Common myeloid progenitor, CD34-positive (primary cell): Measurements from ENCODE around the gene CHURC1.

Experiments
- CTCF ChIA-PET: fragments of 350-600 bp; sonication (Branson Sonifier 250); formaldehyde crosslinking; loops from one replicate; lab custom pipeline; 2021; ENCODE audit warnings: antibody characterized with exemption; lab: Charles Lee
- POLR2A ChIA-PET: fragments of 350-600 bp; sonication (Branson Sonifier 250); formaldehyde crosslinking; loops from one replicate; lab custom pipeline; 2021; ENCODE audit warnings: antibody characterized with exemption; lab: Charles Lee
- DNase-seq, 3 donors: peaks; one replicate each; pipeline versions ENCODE4 v3.0.0 to v3.0.0-alpha.2; 2013
- H3K27ac ChIP-seq, 2 experiments: 1 replicate in 1 of 2; 2 replicates in 1 of 2; pipeline ENCODE4 v1.7.0; 2013; ENCODE audit warnings: inconsistent platforms in 2 of 2, low read length in 2 of 2, mild to moderate bottlenecking in 2 of 2, low read depth in 1 of 2, moderate library complexity in 1 of 2; ENCODE audit not compliant: severe bottlenecking in 2 of 2, insufficient read depth in 1 of 2, poor library complexity in 1 of 2
- H3K27me3 ChIP-seq, 5 experiments: replicated peaks in 2 of 5; 1 replicate in 3 of 5; 2 replicates in 2 of 5; pipeline versions ENCODE4 v1.6.1 to v1.7.0; 2013; ENCODE audit warnings: low read length in 4 of 5, mild to moderate bottlenecking in 2 of 5, moderate library complexity in 2 of 5, inconsistent platforms in 1 of 5; ENCODE audit not compliant: insufficient read depth in 5 of 5, control insufficient read depth in 4 of 5
- H3K36me3 ChIP-seq, 4 experiments: 1 replicate in 2 of 4; 2 replicates in 2 of 4; pipeline versions ENCODE4 v1.6.1 to v1.7.0; 2013; ENCODE audit warnings: low read length in 3 of 4, control low read depth in 1 of 4, mild to moderate bottlenecking in 1 of 4; ENCODE audit not compliant: control insufficient read depth in 4 of 4, insufficient read depth in 4 of 4
- H3K4me1 ChIP-seq, 4 experiments: 1 replicate in 3 of 4; 2 replicates in 1 of 4; pipeline versions ENCODE4 v1.6.1 to v1.7.1; 2013; ENCODE audit warnings: low read length in 3 of 4, mild to moderate bottlenecking in 3 of 4, control low read depth in 1 of 4, inconsistent platforms in 1 of 4, moderate library complexity in 1 of 4; ENCODE audit not compliant: control insufficient read depth in 4 of 4, insufficient read depth in 4 of 4; ENCODE audit errors: control extremely low read depth in 1 of 4
- H3K4me3 ChIP-seq, 7 experiments: 1 replicate in 4 of 7; 2 replicates in 3 of 7; pipeline versions ENCODE4 v1.5.1 to v1.7.0; 2013; ENCODE audit warnings: mild to moderate bottlenecking in 7 of 7, low read length in 6 of 7, moderate library complexity in 6 of 7, inconsistent platforms in 2 of 7, low read depth in 2 of 7, control low read depth in 1 of 7; ENCODE audit not compliant: insufficient read depth in 4 of 7, control insufficient read depth in 1 of 7; ENCODE audit errors: extremely low read depth in 1 of 7
- H3K9me3 ChIP-seq, 5 experiments: 1 replicate in 4 of 5; 2 replicates in 1 of 5; pipeline versions ENCODE4 v1.6.1 to v1.7.1; 2013; ENCODE audit warnings: low read length in 4 of 5, mild to moderate bottlenecking in 2 of 5, inconsistent platforms in 1 of 5, low read depth in 1 of 5, moderate library complexity in 1 of 5; ENCODE audit not compliant: control insufficient read depth in 4 of 5, insufficient read depth in 2 of 5; ENCODE audit errors: control extremely low read depth in 1 of 5
- whole genome bisulfite sequencing: methylation state at CpG from one replicate; pipeline ENCODE4 v1.1.5; 2013; ENCODE audit not compliant: insufficient coverage; 5-methylcytosine and 5-hydroxymethylcytosine counted together

Gene CHURC1

GRCh38 chr14:64968167-64968566 is 53.9 kb downstream of the CHURC1 start:
- no peak for DNase-seq
- no peak overlapping the region for H3K27ac ChIP-seq
- H3K27me3 ChIP-seq = peaks cover 0 to 9% (median 0%) of the 10 kb centered on the region in 5 experiments
- 94% methylated on average over 6 of the region's 7 CpGs for WGBS
- H3K4me3 ChIP-seq = no peak overlapping the region
- no peaks in the 10 kb centered on the region for H3K9me3 ChIP-seq
- ChIA-PET POLR2A (no interaction called here), CTCF (interaction anchor here (0.9 to 3.0 kb wide), 3 partner anchors 14 to 24 kb away, joined by 3 to 16 read pairs (median 3); no protein-coding TSS in a partner anchor)
- H3K36me3 ChIP-seq = no peaks in the 10 kb centered on the region
- H3K4me1 ChIP-seq = peaks cover 0 to 35% (median 27%) of the 10 kb centered on the region in 4 experiments

- no peak overlapping the region for H3K4me3 ChIP-seq
- no peak overlapping the region for H3K27ac ChIP-seq
- H3K36me3 ChIP-seq = no peaks in the 10 kb centered on the region
- ChIA-PET CTCF (interaction anchor here (0.9 to 3.0 kb wide), 3 partner anchors 13 to 24 kb away, joined by 3 to 16 read pairs (median 3); no protein-coding TSS in a partner anchor), POLR2A (no interaction called here)
- H3K9me3 ChIP-seq = no peaks in the 10 kb centered on the region
- peaks cover 0 to 35% (median 27%) of the 10 kb centered on the region in 4 experiments for H3K4me1 ChIP-seq
- 69% methylated on average over 6 of the region's 6 CpGs for WGBS
- DNase-seq = no peak
- H3K27me3 ChIP-seq = peaks cover 0 to 9% (median 0%) of the 10 kb centered on the region in 5 experiments
Measured at GRCh38 chr14:64968651-64969050, 54.4 kb downstream of the CHURC1 start.

GRCh38 chr14:64970041-64970440 is 55.8 kb downstream of the CHURC1 start:
- WGBS = 6% methylated on average over 3 of the region's 3 CpGs
- Histone ChIP-seq H3K27ac (no peak overlapping the region), H3K4me1 (peaks cover 0 to 35% (median 27%) of the 10 kb centered on the region in 4 experiments), H3K9me3 (no peaks in the 10 kb centered on the region), H3K4me3 (no peak overlapping the region), H3K36me3 (no peaks in the 10 kb centered on the region), H3K27me3 (peaks cover 0 to 9% (median 0%) of the 10 kb centered on the region in 5 experiments)
- no peak for DNase-seq
- ChIA-PET POLR2A (no interaction called here), CTCF (interaction anchor here (0.9 to 3.0 kb wide), 10 partner anchors 8 to 157 kb away, joined by 3 to 16 read pairs (median 3); partner anchors contain the start of gene FNTB)

GRCh38 chr14:64970776-64971477 is 56.7 kb downstream of the CHURC1 start:
- Histone ChIP-seq H3K27me3 (peaks cover 0 to 9% (median 0%) of the 10 kb centered on the region in 5 experiments), H3K27ac (no peak overlapping the region), H3K36me3 (no peaks in the 10 kb centered on the region), H3K9me3 (no peaks in the 10 kb centered on the region), H3K4me1 (peaks cover 0 to 35% (median 27%) of the 10 kb centered on the region in 4 experiments), H3K4me3 (peak overlapping the region in 4 of 7 experiments; percentile 67 to 80 (median 71))
- WGBS = 74% methylated on average over 8 of the region's 8 CpGs
- POLR2A ChIA-PET = no interaction called here
- no peak for DNase-seq
- CTCF ChIA-PET = interaction anchor here (1.0 to 3.0 kb wide), 9 partner anchors 9 to 158 kb away, joined by 3 to 16 read pairs (median 3); partner anchors contain the start of gene FNTB

- ChIA-PET POLR2A (no interaction called here), CTCF (no interaction called here)
- Histone ChIP-seq H3K4me1 (peaks cover 0 to 35% (median 27%) of the 10 kb centered on the region in 4 experiments), H3K9me3 (no peaks in the 10 kb centered on the region), H3K4me3 (peak overlapping the region; percentile 37 to 80 (median 67)), H3K36me3 (no peaks in the 10 kb centered on the region), H3K27ac (no peak overlapping the region), H3K27me3 (peaks cover 0 to 9% (median 0%) of the 10 kb centered on the region in 5 experiments)
- 0% methylated on average over 6 of the region's 31 CpGs for WGBS
- peak in 2 of 3 donors; percentile 18 to 40 for DNase-seq
Measured at GRCh38 chr14:64971491-64971942, 57.3 kb downstream of the CHURC1 start.

GRCh38 chr14:64971943-64972791 is 57.9 kb downstream of the CHURC1 start, which contains the start of gene RAB15:
Gene RAB15 (minus strand): TSS chr14:64972336. CDS start chr14:64972076, 260 bp downstream.
- ChIA-PET POLR2A (no interaction called here), CTCF (interaction anchor here (1.4 kb wide), 1 partner anchor 11 kb away, joined by 3 read pairs; no protein-coding TSS in a partner anchor)
- no peak within 1 kb of the TSS for H3K27ac ChIP-seq
- no peaks in the 10 kb centered on the region for H3K36me3 ChIP-seq
- under 1% methylated on average over 67 of the region's 96 CpGs for WGBS
- peaks cover 0 to 9% (median 4%) of the 10 kb centered on the region in 5 experiments for H3K27me3 ChIP-seq
- H3K9me3 ChIP-seq = no peaks in the 10 kb centered on the region
- H3K4me3 ChIP-seq = peak within 1 kb of the TSS; percentile 37 to 80 (median 69)
- peak in 2 of 3 donors; percentile 45 to 64 for DNase-seq
- peaks cover 0 to 35% (median 27%) of the 10 kb centered on the region in 4 experiments for H3K4me1 ChIP-seq
